ENCODE measurements around the gene RHEX.

DNA sequence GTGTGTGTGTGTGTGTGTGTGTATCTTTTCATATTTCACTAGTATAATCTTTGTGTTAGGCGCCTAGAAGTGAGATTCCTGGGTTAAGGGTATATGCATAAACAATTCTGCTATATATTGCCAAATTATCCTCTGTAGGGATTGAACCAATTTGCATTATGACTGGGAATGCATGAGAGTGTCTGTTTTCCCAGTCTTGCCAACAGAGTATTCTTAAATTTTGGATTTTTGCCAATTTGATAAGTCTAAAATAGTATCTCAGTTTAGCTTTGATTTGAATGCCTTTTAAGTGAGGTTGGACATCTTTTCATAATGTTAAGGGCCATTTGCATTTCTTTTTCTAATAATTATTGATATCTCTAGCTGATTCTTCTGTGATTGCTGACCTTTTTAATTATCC lies 72.4 kb downstream of the RHEX start:
- TF ChIP-seq CTCF (IDR thresholded peaks at IDR 0.05) (no peak), EZH2 (IDR thresholded peaks at IDR 0.05; ENCODE audit: borderline replicate concordance, insufficient read depth, low read depth, low read length, poor library complexity, severe bottlenecking) (no peak)
